ENCODE measurements around the gene CFAP70. TPM values are rescaled to one million over a fixed set of nuclear protein-coding genes. Genes with fewer than 3 reads are reported as not detected.

CFAP70 gene
- total RNA-seq, 1 donor from 2014 or later, result 1.7 TPM

GRCh38 chr10:73310475-73310874 lies 48.2 kb downstream of the CFAP70 start:
- ChIA-PET CTCF (no interaction called here), POLR2A (no interaction called here)
- intact Hi-C loops (cut with micrococcal nuclease), result no loop called here
- Mint-ChIP-seq H3K9me3 (peaks cover 17% of the 10 kb centered on the region), H3K4me3 (no peak overlapping the region), H3K36me3 (ENCODE audit: low read depth) (peaks cover 7% of the 10 kb centered on the region), H3K27ac (no peak overlapping the region), H3K27me3 (no peaks in the 10 kb centered on the region), H3K4me1 (no peaks in the 10 kb centered on the region)
- TF ChIP-seq CTCF (IDR thresholded peaks at IDR 0.05), result no peak
- ATAC-seq (ENCODE audit: low read depth) (no peak), DNase-seq (no peak)

GRCh38 chr10:73307203-73307800 lies 51.4 kb downstream of the CFAP70 start:
- Mint-ChIP-seq H3K9me3 (peaks cover 21% of the 10 kb centered on the region), H3K4me1 (no peaks in the 10 kb centered on the region), H3K36me3 (ENCODE audit: low read depth) (peaks cover 11% of the 10 kb centered on the region), H3K4me3 (no peak overlapping the region), H3K27me3 (no peaks in the 10 kb centered on the region), H3K27ac (no peak overlapping the region)
- ChIA-PET CTCF (no interaction called here), POLR2A (no interaction called here)
- TF ChIP-seq CTCF (IDR thresholded peaks at IDR 0.05), result no peak
- intact Hi-C loops (cut with micrococcal nuclease), result no loop called here
- no peak for DNase-seq
- no peak for ATAC-seq (ENCODE audit: low read depth)

- TF ChIP-seq CTCF (IDR thresholded peaks at IDR 0.05), result no peak
- Mint-ChIP-seq H3K36me3 (ENCODE audit: low read depth) (peaks cover 11% of the 10 kb centered on the region), H3K4me3 (no peak overlapping the region), H3K4me1 (no peaks in the 10 kb centered on the region), H3K27me3 (no peaks in the 10 kb centered on the region), H3K27ac (no peak overlapping the region), H3K9me3 (peaks cover 21% of the 10 kb centered on the region)
- intact Hi-C loops (cut with micrococcal nuclease), result no loop called here
- no peak for DNase-seq
- POLR2A ChIA-PET, result no interaction called here
- CTCF ChIA-PET, result no interaction called here
- ATAC-seq (ENCODE audit: low read depth), result no peak
Observed at GRCh38 chr10:73306171-73306708, 52.4 kb downstream of the CFAP70 start.

- TF ChIP-seq CTCF (IDR thresholded peaks at IDR 0.05), result no peak
- Mint-ChIP-seq H3K9me3 (peaks cover 2% of the 10 kb centered on the region), H3K4me1 (no peaks in the 10 kb centered on the region), H3K36me3 (ENCODE audit: low read depth) (no peaks in the 10 kb centered on the region), H3K27me3 (peaks cover 2% of the 10 kb centered on the region), H3K4me3 (no peak overlapping the region), H3K27ac (no peak overlapping the region)
- DNase-seq (no peak), ATAC-seq (ENCODE audit: low read depth) (no peak)
- intact Hi-C loops (cut with micrococcal nuclease), result no loop called here
- ChIA-PET CTCF (no interaction called here), POLR2A (no interaction called here)
Observed at GRCh38 chr10:73296946-73297345, 61.7 kb downstream of the CFAP70 start.

- Mint-ChIP-seq H3K36me3 (ENCODE audit: low read depth) (peaks cover 3% of the 10 kb centered on the region), H3K4me3 (no peak overlapping the region)
Observed at GRCh38 chr10:73293461-73293860, 65.2 kb downstream of the CFAP70 start.

More at GRCh38 chr10:73293461-73293860, 65.2 kb downstream of the CFAP70 start:
- ATAC-seq (ENCODE audit: low read depth), result no peak
- H3K9me3 Mint-ChIP-seq, result peaks cover 9% of the 10 kb centered on the region
- CTCF ChIA-PET, result interaction anchor here (0.7 kb wide), 1 partner anchor 29 kb away, joined by 3 read pairs; no protein-coding TSS in a partner anchor
- POLR2A ChIA-PET, result no interaction called here
- no peak overlapping the region for H3K27ac Mint-ChIP-seq
- H3K4me1 Mint-ChIP-seq, result no peaks in the 10 kb centered on the region
- peaks cover 2% of the 10 kb centered on the region for H3K27me3 Mint-ChIP-seq
- intact Hi-C loops (cut with micrococcal nuclease), result no loop called here
- no peak for DNase-seq
- no peak for TF ChIP-seq CTCF (IDR thresholded peaks at IDR 0.05)
